ENCODE data around the gene NDUFA8.

The NDUFA8 gene

GRCh38 chr9:122111413-122112085 lies 48.0 kb downstream of the NDUFA8 start:
- H3K4me3 ChIP-seq (ENCODE audit: low read length) = no peak overlapping the region
- TF ChIP-seq, protein P1, sequence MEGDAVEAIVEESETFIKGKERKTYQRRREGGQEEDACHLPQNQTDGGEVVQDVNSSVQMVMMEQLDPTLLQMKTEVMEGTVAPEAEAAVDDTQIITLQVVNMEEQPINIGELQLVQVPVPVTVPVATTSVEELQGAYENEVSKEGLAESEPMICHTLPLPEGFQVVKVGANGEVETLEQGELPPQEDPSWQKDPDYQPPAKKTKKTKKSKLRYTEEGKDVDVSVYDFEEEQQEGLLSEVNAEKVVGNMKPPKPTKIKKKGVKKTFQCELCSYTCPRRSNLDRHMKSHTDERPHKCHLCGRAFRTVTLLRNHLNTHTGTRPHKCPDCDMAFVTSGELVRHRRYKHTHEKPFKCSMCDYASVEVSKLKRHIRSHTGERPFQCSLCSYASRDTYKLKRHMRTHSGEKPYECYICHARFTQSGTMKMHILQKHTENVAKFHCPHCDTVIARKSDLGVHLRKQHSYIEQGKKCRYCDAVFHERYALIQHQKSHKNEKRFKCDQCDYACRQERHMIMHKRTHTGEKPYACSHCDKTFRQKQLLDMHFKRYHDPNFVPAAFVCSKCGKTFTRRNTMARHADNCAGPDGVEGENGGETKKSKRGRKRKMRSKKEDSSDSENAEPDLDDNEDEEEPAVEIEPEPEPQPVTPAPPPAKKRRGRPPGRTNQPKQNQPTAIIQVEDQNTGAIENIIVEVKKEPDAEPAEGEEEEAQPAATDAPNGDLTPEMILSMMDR (conservative IDR thresholded peaks at IDR 0.05; ENCODE audit: low read length) = no peak
- DNase-seq (ENCODE audit: low read depth) = no peak

- no peak overlapping the region for H3K4me3 ChIP-seq (ENCODE audit: low read length)
- DNase-seq (ENCODE audit: low read depth) = no peak
- TF ChIP-seq, protein P1 (conservative IDR thresholded peaks at IDR 0.05; ENCODE audit: low read length) = no peak
Measured at GRCh38 chr9:122110100-122110833, 49.3 kb downstream of the NDUFA8 start.

- no peak for DNase-seq (ENCODE audit: low read depth)
- no peak overlapping the region for H3K4me3 ChIP-seq (ENCODE audit: low read length)
- TF ChIP-seq, protein P1 (conservative IDR thresholded peaks at IDR 0.05; ENCODE audit: low read length) = no peak
Measured at GRCh38 chr9:122109035-122109813, 50.4 kb downstream of the NDUFA8 start.

DNA sequence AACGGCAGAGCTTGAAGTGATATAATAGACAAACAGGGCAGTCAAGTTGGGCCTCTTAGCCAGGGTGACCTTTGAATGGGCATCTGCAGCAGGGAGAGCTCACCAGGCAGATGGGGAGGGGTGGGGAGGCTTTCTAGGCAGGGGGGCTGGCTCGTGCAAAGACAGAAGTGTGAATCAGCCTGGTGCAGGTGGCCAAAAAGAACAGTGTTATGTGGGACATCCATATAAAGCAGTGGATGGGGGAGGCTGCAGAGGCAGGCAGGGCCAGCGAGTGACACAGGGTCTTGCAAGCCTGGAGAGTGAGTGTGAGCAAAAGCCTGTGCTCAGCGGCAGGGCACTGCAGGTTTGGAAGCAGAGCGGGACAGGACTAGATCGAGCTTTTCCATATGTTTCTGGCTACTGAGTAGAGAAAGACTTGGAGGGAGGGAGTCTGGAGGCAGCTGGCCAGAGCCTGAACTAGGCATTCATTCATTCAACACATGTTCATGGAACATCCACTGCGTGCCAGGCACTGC lies 52.2 kb downstream of the NDUFA8 start:
- DNase-seq (ENCODE audit: low read depth) = no peak
- H3K4me3 ChIP-seq (ENCODE audit: low read length) = no peak overlapping the region

GRCh38 chr9:122106576-122106975 lies 53.0 kb downstream of the NDUFA8 start:
- H3K4me3 ChIP-seq (ENCODE audit: low read length) = no peak overlapping the region
- no peak for DNase-seq (ENCODE audit: low read depth)
- TF ChIP-seq, protein P1 (conservative IDR thresholded peaks at IDR 0.05; ENCODE audit: low read length) = no peak

More for the DNA sequence above, 52.2 kb downstream of the NDUFA8 start:
- TF ChIP-seq, protein P1 (conservative IDR thresholded peaks at IDR 0.05; ENCODE audit: low read length) = no peak

DNA sequence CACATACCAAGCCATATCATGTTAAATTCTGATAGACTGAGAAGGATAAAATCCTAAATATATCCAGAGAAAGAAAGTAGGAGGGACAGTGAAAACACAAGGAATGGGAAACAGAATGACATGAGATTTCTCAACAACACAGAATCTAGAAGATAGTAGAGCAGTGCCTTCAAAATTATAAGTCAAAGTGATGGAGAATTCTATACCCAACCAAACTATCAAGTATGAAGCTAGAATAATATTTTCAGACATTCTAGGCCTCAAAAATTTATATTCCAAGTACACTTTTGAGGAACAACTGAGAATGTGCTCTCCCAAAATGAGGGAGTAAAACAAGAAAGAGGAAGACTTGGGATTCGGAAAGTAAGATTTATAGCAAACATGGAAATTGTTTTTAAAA lies 55.6 kb downstream of the NDUFA8 start:
- no peak for DNase-seq (ENCODE audit: low read depth)
- H3K4me3 ChIP-seq (ENCODE audit: low read length) = no peak overlapping the region
- TF ChIP-seq, protein P1 (conservative IDR thresholded peaks at IDR 0.05; ENCODE audit: low read length) = no peak

Data from AG10803 (cell line).